BJ (cell line): ENCODE data around the gene ADD1. TPM values are rescaled to one million over a fixed set of nuclear protein-coding genes. Genes with fewer than 3 reads are reported as not detected.

Source experiments
- CTCF ChIA-PET: fragments of 350-600 bp; formaldehyde crosslinking; extraction: SDS; loops from one replicate; lab custom pipeline; 2021; ENCODE audit warnings: antibody characterized with exemption, inconsistent platforms; lab: Yijun Ruan, JAX
- POLR2A ChIA-PET: fragments of 300-600 bp; sonication (Branson Sonifier 250); formaldehyde crosslinking; extraction: SDS; loops from one replicate; lab custom pipeline; 2021; ENCODE audit warnings: antibody characterized with exemption; lab: Charles Lee
- DNase-seq: peaks from one replicate; pipeline ENCODE4 v3.0.0-alpha.2; 2011; ENCODE audit warnings: low read depth
- H3K27me3 ChIP-seq: 2 replicates; pipeline ENCODE4 v1.6.0; 2011; ENCODE audit warnings: low read length; ENCODE audit not compliant: control insufficient read depth, insufficient read depth
- H3K36me3 ChIP-seq: 2 replicates; pipeline ENCODE4 v1.5.1; 2011; ENCODE audit warnings: low read length; ENCODE audit not compliant: control insufficient read depth, insufficient read depth
- H3K4me3 ChIP-seq: 2 replicates; pipeline ENCODE4 v1.5.1; 2011; ENCODE audit warnings: low read depth, mild to moderate bottlenecking, control low read depth, low read length
- CTCF ChIP-seq: IDR thresholded peaks from 2 replicates; pipeline ENCODE4 v1.5.1; 2011; ENCODE audit warnings: low read depth, mild to moderate bottlenecking, control low read depth, inconsistent platforms, low read length, moderate library complexity; ENCODE audit not compliant: insufficient read depth
- polyA plus RNA-seq: library from polyadenylated mRNA; depleted of rRNA; stranded (reverse); fragments of >200 nt; gene quantifications from 2 replicates; pipeline ENCODE4 v1.2.3, GENCODE V29; 2011

Gene ADD1
- polyA plus RNA-seq, 1 experiment, result 140 TPM

GRCh38 chr4:2879026-2879425 is 35.4 kb downstream of the ADD1 start:
- ChIA-PET CTCF (interaction anchor here (0.6 to 0.8 kb wide), 3 partner anchors 10 to 22 kb away, joined by 3 read pairs; no protein-coding TSS in a partner anchor), POLR2A (no interaction called here)
- Histone ChIP-seq H3K36me3 (peaks cover 4% of the 10 kb centered on the region), H3K27me3 (no peaks in the 10 kb centered on the region), H3K4me3 (no peak overlapping the region)
- no peak for TF ChIP-seq CTCF
- DNase-seq, result no peak

GRCh38 chr4:2881431-2881830 is 37.8 kb downstream of the ADD1 start:
- no peaks in the 10 kb centered on the region for H3K27me3 ChIP-seq
- ChIA-PET CTCF (interaction anchor here (1.3 kb wide), 1 partner anchor 9 kb away, joined by 4 read pairs; no protein-coding TSS in a partner anchor), POLR2A (no interaction called here)
- peaks cover 13% of the 10 kb centered on the region for H3K36me3 ChIP-seq
- H3K4me3 ChIP-seq, result no peak overlapping the region
- TF ChIP-seq CTCF, result no peak
- DNase-seq, result no peak

GRCh38 chr4:2882341-2882740 is 38.7 kb downstream of the ADD1 start:
- no peak for TF ChIP-seq CTCF
- POLR2A ChIA-PET, result no interaction called here
- peaks cover 17% of the 10 kb centered on the region for H3K36me3 ChIP-seq
- no peaks in the 10 kb centered on the region for H3K27me3 ChIP-seq
- CTCF ChIA-PET, result interaction anchor here (1.3 kb wide), 1 partner anchor 10 kb away, joined by 4 read pairs; no protein-coding TSS in a partner anchor
- DNase-seq, result no peak
- no peak overlapping the region for H3K4me3 ChIP-seq

GRCh38 chr4:2886161-2886560 is 42.5 kb downstream of the ADD1 start:
- ChIA-PET CTCF (no interaction called here), POLR2A (no interaction called here)
- Histone ChIP-seq H3K36me3 (peaks cover 17% of the 10 kb centered on the region), H3K27me3 (no peaks in the 10 kb centered on the region), H3K4me3 (no peak overlapping the region)
- TF ChIP-seq CTCF, result no peak
- no peak for DNase-seq

- TF ChIP-seq CTCF, result no peak
- H3K4me3 ChIP-seq, result no peak overlapping the region
- ChIA-PET POLR2A (no interaction called here), CTCF (no interaction called here)
- DNase-seq, result no peak
- peaks cover 17% of the 10 kb centered on the region for H3K36me3 ChIP-seq
- no peaks in the 10 kb centered on the region for H3K27me3 ChIP-seq
These were observed 43.0 kb downstream of the ADD1 start for GRCh38 chr4:2886622-2887021.
